HG03575 (cell line): ENCODE measurements around the gene CFAP74.

Experiments
- ATAC-seq: cut with Tn5 transposase; IDR thresholded peaks from one replicate; pipeline ENCODE4 v1.9.1; 2021; ENCODE audit not compliant: unreplicated experiment, insufficient number of reproducible peaks, low FRiP score; ENCODE audit errors: extremely low read depth

The CFAP74 gene

DNA sequence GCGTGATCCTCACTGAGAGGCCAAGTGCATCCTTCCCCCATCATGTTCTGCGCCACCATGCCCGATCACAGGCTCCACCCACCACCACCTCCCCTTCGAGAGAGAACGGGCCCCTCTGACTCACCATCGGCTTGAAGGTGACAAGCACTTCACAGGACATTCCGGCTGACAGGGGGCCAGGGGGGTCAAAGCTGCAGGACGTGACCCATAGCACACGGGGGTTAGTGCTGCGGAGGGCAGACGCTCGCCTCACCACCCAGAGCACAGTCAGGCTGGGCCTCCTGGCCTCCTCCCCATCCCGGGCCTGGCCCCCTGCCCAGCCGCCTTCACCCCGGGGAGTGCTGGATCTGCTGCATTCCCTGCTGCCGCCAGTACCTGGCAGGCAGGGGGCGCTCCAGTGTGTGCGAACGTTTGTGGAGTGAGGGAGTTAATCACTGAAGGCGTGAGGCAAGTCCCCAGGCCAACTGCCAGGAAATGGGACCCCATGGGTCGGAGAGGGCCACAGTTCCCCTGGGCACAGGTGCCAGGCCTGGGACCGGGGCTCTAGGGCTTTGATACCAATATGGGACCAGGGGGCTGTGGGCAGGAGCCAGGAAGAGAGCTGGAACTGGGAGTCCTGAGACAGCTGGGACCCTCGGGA, 43.6 kb downstream of the CFAP74 start:
- ATAC-seq: no peak

GRCh38 chr1:1959459-1959839, 44.1 kb downstream of the CFAP74 start:
- ATAC-seq: no peak

DNA sequence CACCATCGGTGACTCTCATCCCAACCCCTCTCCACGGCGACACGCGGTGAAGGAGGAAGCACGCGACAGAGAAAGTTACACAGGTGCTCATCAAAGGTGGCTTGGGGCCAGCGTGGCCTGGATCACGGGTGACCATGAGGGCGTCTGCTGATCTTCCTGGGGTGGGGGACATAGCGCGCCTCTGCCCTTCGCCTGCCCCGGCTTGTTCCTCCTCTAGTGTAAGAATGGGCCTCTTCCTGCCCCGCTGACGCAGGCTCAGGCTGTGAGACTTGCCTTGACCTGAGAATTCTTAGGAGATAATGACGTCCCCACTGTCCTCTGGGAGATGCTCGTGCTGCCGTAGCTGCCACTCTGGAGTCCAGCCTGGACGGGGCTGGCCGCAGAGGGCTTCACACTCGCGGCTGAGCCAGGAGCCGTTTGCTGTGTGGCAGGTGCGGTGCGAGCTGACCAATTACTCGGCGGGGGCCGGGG, 45.5 kb downstream of the CFAP74 start:
- ATAC-seq: no peak

GRCh38 chr1:1957533-1957961, 46.0 kb downstream of the CFAP74 start:
- no peak for ATAC-seq

- no peak for ATAC-seq
These were observed 46.7 kb downstream of the CFAP74 start for GRCh38 chr1:1956586-1957532.

DNA sequence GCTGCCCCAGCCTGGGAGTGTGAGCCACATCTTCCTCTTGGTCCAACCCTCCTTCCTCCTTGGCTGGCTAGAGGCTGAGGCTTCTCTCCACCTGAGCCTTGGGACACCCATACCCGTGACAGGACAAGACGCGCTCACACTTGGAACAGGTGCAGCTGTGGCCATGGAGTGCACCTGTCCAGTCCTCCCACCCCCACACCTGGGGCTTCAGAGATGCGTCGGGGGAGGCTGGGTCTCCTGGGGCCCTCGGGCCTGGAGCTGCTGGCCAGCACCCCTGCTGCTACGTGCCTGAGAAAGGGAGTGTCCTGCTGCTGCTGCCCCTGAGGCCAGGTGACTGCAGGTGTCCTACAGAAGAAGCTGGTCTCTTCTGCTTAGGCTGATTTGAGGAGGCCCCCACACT, 47.5 kb downstream of the CFAP74 start:
- no peak for ATAC-seq

- no peak for ATAC-seq
These were observed 47.9 kb downstream of the CFAP74 start for GRCh38 chr1:1955621-1956094.

GRCh38 chr1:1954831-1955441, 48.6 kb downstream of the CFAP74 start:
- ATAC-seq: no peak

- ATAC-seq: no peak
These were observed 49.6 kb downstream of the CFAP74 start for GRCh38 chr1:1954015-1954414.

- ATAC-seq: no peak
These were observed 52.6 kb downstream of the CFAP74 start for GRCh38 chr1:1950940-1951339.

GRCh38 chr1:1948783-1949182, 54.8 kb downstream of the CFAP74 start:
- ATAC-seq: no peak

DNA sequence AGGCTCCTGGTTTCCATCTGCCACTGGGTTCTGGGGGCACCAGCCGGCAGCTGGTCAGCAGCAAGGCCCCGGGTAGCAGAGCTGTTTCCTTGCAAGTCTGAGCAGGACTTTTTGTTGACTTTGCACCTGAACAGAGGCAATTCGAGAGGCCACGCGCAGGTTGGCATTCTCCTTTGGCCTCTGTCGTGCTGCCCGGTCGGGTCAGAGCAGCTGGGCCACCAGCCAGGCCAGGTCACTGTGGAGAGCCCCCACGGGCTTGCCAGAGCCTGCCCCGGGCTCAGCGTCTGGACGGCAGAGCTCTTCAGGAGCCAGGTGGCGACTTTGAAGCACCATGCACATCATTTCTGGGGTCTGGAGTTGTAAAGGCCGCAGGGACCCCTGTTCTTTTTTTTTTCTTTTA, 56.1 kb downstream of the CFAP74 start:
- no peak for ATAC-seq

DNA sequence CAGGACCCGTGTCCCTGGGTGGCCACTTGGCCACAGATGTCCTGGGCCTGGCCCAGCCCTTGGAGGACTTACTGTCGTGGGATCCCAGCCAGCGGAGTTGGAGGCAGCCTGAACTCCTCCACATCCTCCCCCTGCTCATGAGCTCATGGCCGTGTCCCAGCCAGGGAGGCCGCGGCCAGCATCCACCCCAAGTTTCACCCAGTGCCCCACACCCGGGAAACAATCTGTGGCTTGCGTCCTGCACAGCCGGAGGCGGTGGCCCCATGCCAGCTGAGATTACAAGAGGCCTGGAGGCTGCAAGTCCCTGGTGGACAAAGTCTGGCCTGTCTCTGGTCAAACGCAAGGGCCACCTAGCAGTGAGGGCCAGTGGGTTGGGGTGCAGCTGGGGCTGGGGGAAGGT, 57.0 kb downstream of the CFAP74 start:
- ATAC-seq: no peak

DNA sequence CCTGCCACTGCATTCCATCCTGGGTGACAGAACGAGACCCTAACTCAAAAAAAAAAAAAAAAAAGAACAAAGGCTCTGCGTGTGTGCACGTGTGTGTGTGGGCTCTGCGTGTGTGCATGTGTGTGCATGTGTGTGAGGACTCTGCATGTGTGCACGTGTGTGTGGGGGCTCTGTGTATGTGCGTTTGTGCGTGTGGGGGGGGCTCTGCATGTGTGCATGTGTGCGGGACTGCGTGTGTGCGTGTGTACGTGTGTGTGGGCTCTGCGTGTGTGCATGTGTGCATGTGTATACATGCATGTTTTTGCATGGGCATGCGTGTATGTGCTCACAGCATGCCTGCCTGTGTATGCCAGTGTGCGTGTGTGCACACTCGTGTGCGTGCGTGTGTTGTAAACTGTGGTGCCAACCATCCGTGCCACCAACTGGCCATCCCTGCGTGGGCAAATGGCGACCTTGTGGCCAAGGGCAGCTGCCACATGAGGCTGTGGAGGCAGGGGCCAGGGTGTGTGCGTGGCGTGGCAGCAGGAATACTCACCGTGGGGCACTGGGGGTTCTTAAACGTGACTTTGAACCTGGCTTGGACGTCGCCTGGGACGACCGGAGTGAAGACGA, 57.7 kb downstream of the CFAP74 start:
- ATAC-seq: no peak

DNA sequence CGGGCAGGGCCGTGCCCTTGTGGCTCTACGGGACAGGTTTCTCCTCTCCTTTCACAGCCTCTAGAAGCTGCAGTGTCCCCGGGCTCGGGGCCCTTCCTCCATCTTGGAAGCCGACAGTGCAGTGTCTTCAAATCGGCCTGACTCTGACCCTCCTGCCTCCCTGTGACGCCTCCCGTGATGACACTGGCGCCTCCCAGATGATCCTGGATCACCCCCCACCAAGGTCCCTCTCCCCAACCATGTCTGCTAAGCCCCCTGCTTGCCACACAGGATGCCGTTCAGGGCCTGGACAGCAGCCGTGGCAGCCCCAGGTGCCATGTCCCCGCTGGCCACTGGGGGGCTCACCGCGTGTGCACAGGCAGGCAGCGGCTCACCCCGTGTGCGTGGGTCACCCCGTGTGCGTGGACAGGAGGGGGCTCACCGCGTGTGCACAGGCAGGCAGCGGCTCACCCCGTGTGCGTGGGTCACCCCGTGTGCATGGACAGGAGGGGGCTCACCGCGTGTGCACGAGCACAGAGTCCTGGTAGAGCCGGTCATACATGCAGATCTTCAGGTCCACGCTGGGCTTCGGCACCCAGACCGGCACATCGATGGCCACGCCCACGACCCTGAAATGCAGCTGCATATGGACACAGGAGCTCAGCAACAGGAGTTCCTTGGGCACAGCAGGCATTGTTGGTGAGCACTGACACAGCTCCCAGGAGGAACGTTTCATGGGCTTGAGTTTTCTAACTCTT, 59.6 kb downstream of the CFAP74 start:
- no peak for ATAC-seq

GRCh38 chr1:1942753-1943656, 60.6 kb downstream of the CFAP74 start:
- no peak for ATAC-seq

- ATAC-seq: no peak
These were observed 61.5 kb downstream of the CFAP74 start for GRCh38 chr1:1941868-1942752.
